GM12892 (cell line): ENCODE measurements around the gene JAML.

ENCODE experiments used
- POLR2A ChIP-seq: IDR thresholded peaks from 2 replicates; pipeline ENCODE4 v1.6.1; 2011; ENCODE audit warnings: low read depth, low read length, control low read depth
- POLR2AphosphoS5 ChIP-seq: IDR thresholded peaks from 2 replicates; pipeline ENCODE4 v1.6.1; 2011; ENCODE audit warnings: low read depth, low read length, control low read depth

GRCh38 chr11:118274186-118274585 is 49.4 kb upstream of the JAML start:
- TF ChIP-seq POLR2A (no peak), POLR2AphosphoS5 (no peak)
